Endothelial cell of umbilical vein (primary cell): ENCODE measurements around the gene CPNE7.

Experiments used
- EZH2 ChIP-seq: IDR thresholded peaks from 2 replicates; pipeline ENCODE4 v1.6.1; 2012; ENCODE audit warnings: borderline replicate concordance, low read depth, mild to moderate bottlenecking, moderate library complexity, low read length, inconsistent platforms; ENCODE audit not compliant: severe bottlenecking
- GATA2 ChIP-seq: IDR thresholded peaks from 2 replicates; pipeline ENCODE4 v1.7.0; 2011; ENCODE audit warnings: low read depth, mild to moderate bottlenecking, moderate library complexity, mixed read lengths, low read length; ENCODE audit not compliant: insufficient read length, insufficient read depth
- POLR2A ChIP-seq: IDR thresholded peaks from 2 replicates; pipeline ENCODE4 v1.6.1; 2012; ENCODE audit warnings: low read depth, mild to moderate bottlenecking, control low read depth, low read length
- POLR2AphosphoS5 ChIP-seq: IDR thresholded peaks from 2 replicates; pipeline ENCODE4 v1.6.1; 2012; ENCODE audit warnings: low read depth, mild to moderate bottlenecking, control low read depth, low read length, moderate library complexity; ENCODE audit not compliant: insufficient read depth
- TF ChIP-seq, protein P1 (sequence below), 2 donors: IDR thresholded peaks; 1 replicate in 1 of 2; 2 replicates in 1 of 2; pipeline ENCODE4 v1.5.1; 2011; ENCODE audit warnings: low read length in 2 of 2, mild to moderate bottlenecking in 2 of 2, moderate library complexity in 2 of 2, control low read depth in 1 of 2, inconsistent platforms in 1 of 2, low read depth in 1 of 2; ENCODE audit not compliant: insufficient read depth in 1 of 2; ENCODE audit errors: extremely low read depth in 1 of 2
- TF ChIP-seq, protein P2 (sequence below): IDR thresholded peaks from 2 replicates; pipeline ENCODE4 v1.6.1; 2011; ENCODE audit not compliant: insufficient read depth, insufficient read length

DNA sequence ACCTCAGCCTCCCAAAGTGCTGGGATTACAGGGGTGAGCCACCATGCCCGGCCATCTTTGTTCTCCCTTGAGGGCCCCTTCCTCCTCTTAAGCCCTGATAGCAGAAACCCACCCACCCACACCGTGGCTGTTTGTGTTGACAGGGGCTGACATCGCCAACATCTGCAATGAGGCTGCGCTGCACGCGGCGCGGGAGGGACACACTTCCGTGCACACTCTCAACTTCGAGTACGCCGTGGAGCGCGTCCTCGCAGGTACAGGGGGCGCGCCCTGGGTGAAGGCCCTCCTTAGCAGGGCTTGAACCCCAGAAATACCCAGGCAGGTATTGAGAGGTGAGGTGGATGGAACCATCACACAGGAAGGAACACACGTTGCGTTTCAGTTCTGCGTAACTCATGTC is 27.7 kb upstream of the CPNE7 start:
- TF ChIP-seq, protein P1, sequence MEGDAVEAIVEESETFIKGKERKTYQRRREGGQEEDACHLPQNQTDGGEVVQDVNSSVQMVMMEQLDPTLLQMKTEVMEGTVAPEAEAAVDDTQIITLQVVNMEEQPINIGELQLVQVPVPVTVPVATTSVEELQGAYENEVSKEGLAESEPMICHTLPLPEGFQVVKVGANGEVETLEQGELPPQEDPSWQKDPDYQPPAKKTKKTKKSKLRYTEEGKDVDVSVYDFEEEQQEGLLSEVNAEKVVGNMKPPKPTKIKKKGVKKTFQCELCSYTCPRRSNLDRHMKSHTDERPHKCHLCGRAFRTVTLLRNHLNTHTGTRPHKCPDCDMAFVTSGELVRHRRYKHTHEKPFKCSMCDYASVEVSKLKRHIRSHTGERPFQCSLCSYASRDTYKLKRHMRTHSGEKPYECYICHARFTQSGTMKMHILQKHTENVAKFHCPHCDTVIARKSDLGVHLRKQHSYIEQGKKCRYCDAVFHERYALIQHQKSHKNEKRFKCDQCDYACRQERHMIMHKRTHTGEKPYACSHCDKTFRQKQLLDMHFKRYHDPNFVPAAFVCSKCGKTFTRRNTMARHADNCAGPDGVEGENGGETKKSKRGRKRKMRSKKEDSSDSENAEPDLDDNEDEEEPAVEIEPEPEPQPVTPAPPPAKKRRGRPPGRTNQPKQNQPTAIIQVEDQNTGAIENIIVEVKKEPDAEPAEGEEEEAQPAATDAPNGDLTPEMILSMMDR (IDR thresholded peaks at IDR 0.05; ENCODE audit: extremely low read depth in 1 of 2, insufficient read depth in 1 of 2, low read depth in 1 of 2, low read length in 2 of 2): no peak
- no peak for TF ChIP-seq EZH2
- TF ChIP-seq POLR2AphosphoS5: no peak
- no peak for TF ChIP-seq POLR2A
- TF ChIP-seq GATA2: no peak
- TF ChIP-seq, protein P2, sequence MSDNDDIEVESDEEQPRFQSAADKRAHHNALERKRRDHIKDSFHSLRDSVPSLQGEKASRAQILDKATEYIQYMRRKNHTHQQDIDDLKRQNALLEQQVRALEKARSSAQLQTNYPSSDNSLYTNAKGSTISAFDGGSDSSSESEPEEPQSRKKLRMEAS: no peak
